ENCODE results near the gene OR1I1. TPM values are rescaled to one million over a fixed set of nuclear protein-coding genes. Genes with fewer than 3 reads are reported as not detected.

OR1I1 gene
- polyA plus RNA-seq, 2 of the 4 experiments (the other 2 are of a cell fraction): not detected

GRCh38 chr19:15120135-15121026, 38.4 kb downstream of the OR1I1 start:
- peaks cover 6% of the 10 kb centered on the region; the same call in 1 of the 3 replicates for H3K4me1 ChIP-seq
- POLR2A ChIA-PET: no interaction called here
- no peak overlapping the region for H3K27ac ChIP-seq
- no peak overlapping the region for H3K4me3 ChIP-seq
- H3K9me3 ChIP-seq: no peaks in the 10 kb centered on the region
- WGBS (ENCODE audit: missing lambda C conversion rate): 89% methylated on average over 12 of the region's 14 CpGs
- CTCF ChIA-PET: interaction anchor here (1.4 kb wide), 1 partner anchor 19 kb away, joined by 3 read pairs; no protein-coding TSS in a partner anchor
- FAIRE-seq: no peak
- TF ChIP-seq TFCP2L1 (CRISPR knock-in tag; IDR thresholded peaks at IDR 0.05) (no peak), RNF2 (IDR thresholded peaks at IDR 0.05; ENCODE audit: borderline replicate concordance, low read depth) (no peak), JUN (IDR thresholded peaks at IDR 0.05) (no peak), ZNF302 (CRISPR knock-in tag; IDR thresholded peaks at IDR 0.05) (no peak), HES2 (IDR thresholded peaks at IDR 0.05) (no peak), HOXB13 (CRISPR knock-in tag; IDR thresholded peaks at IDR 0.05; ENCODE audit: low read depth) (no peak), E2F6 (IDR thresholded peaks at IDR 0.05; ENCODE audit: borderline replicate concordance, low read depth) (no peak), BCL3 (IDR thresholded peaks at IDR 0.05) (no peak), PHF8 (IDR thresholded peaks at IDR 0.05; ENCODE audit: borderline replicate concordance, low read depth) (no peak), FOSL2 (IDR thresholded peaks at IDR 0.05) (no peak), FOSL2 (CRISPR knock-in tag; IDR thresholded peaks at IDR 0.05) (no peak), JUNB (IDR thresholded peaks at IDR 0.05) (no peak), EHMT2 (IDR thresholded peaks at IDR 0.05; ENCODE audit: low read depth) (no peak), RFX5 (IDR thresholded peaks at IDR 0.05) (no peak), HOXA7 (CRISPR knock-in tag; IDR thresholded peaks at IDR 0.05) (no peak), SREBF2 (IDR thresholded peaks at IDR 0.05) (no peak), HOXB5 (CRISPR knock-in tag; IDR thresholded peaks at IDR 0.05) (no peak), MYC (IDR thresholded peaks at IDR 0.05; ENCODE audit: borderline replicate concordance, low read length) (no peak), ELK1 (IDR thresholded peaks at IDR 0.05; ENCODE audit: low read depth, low read length) (no peak)
- no peak for DNase-seq (ENCODE audit: low read depth in 1 of 2, low spot score in 1 of 2)
- no peak overlapping the region for H3K4me2 ChIP-seq
- no peak for ATAC-seq

- ATAC-seq: no peak
- no peak for FAIRE-seq
- POLR2A ChIA-PET: interaction anchor here (0.6 to 0.7 kb wide), 2 partner anchors 16 to 102 kb away, joined by 3 read pairs; no protein-coding TSS in a partner anchor
- no peak overlapping the region for H3K27ac ChIP-seq
- no peak for DNase-seq (ENCODE audit: low read depth in 1 of 2, low spot score in 1 of 2)
- no peak overlapping the region for H3K4me3 ChIP-seq
- CTCF ChIA-PET: interaction anchor here (0.6 kb wide), 2 partner anchors 30 to 45 kb away, joined by 3 read pairs; no protein-coding TSS in a partner anchor
- no peaks in the 10 kb centered on the region for H3K9me3 ChIP-seq
- no peak for TF ChIP-seq ZNF302 (CRISPR knock-in tag; IDR thresholded peaks at IDR 0.05)
- no peak for TF ChIP-seq NR3C1 (IDR thresholded peaks at IDR 0.05)
- no peak for TF ChIP-seq MYC (IDR thresholded peaks at IDR 0.05; ENCODE audit: borderline replicate concordance, low read length)
- no peak for TF ChIP-seq USF2 (IDR thresholded peaks at IDR 0.05)
- TF ChIP-seq ELK1 (IDR thresholded peaks at IDR 0.05; ENCODE audit: low read depth, low read length): no peak
- no peak for TF ChIP-seq ESRRA (IDR thresholded peaks at IDR 0.05; ENCODE audit: borderline replicate concordance, low read length)
- TF ChIP-seq RAD21 (conservative IDR thresholded peaks at IDR 0.05 in 1 of 2, IDR thresholded peaks at IDR 0.05 in 1 of 2): no peak
- no peak for TF ChIP-seq CBX2 (IDR thresholded peaks at IDR 0.05; ENCODE audit: borderline replicate concordance, low read depth)
- TF ChIP-seq CTCF (IDR thresholded peaks at IDR 0.05): no peak
- no peak overlapping the region for H3K4me2 ChIP-seq
- peaks cover 10% of the 10 kb centered on the region; the same call in 1 of the 3 replicates for H3K4me1 ChIP-seq
- 97% methylated on average over 12 of the region's 21 CpGs for WGBS (ENCODE audit: missing lambda C conversion rate)
Measured at GRCh38 chr19:15122331-15123030, 40.5 kb downstream of the OR1I1 start.

Data from A549 (cell line).